Measurements from ENCODE around the gene BTBD10. TPM values are rescaled to one million over a fixed set of nuclear protein-coding genes. Genes with fewer than 3 reads are reported as not detected.

Gene BTBD10
- total and polyA plus RNA-seq, 2 experiments from 2014 or later = 20.2 to 30.1 TPM

- Histone ChIP-seq H3K79me2 (replicated peaks; ENCODE audit: insufficient read depth) (no peaks in the 10 kb centered on the region), H3K27me3 (ENCODE audit: insufficient read depth) (no peaks in the 10 kb centered on the region), H3K4me2 (no peak overlapping the region), H3K27ac (ENCODE audit: low read depth) (no peak overlapping the region), H2AFZ (no peak overlapping the region), H3F3A (replicated peaks; ENCODE audit: low read depth) (no peaks in the 10 kb centered on the region), H4K20me1 (replicated peaks; ENCODE audit: insufficient read depth) (no peaks in the 10 kb centered on the region), H3K4me1 (ENCODE audit: insufficient read depth) (no peaks in the 10 kb centered on the region), H3K9me2 (ENCODE audit: insufficient read depth) (no peaks in the 10 kb centered on the region), H3K36me3 (ENCODE audit: insufficient read depth) (no peaks in the 10 kb centered on the region), H3K4me3 (no peak overlapping the region)
- H3K27me3 Mint-ChIP-seq (ENCODE audit: insufficient read depth, low read depth, poor library complexity) = peaks cover 3% of the 10 kb centered on the region
- TF ChIP-seq POLR2AphosphoS5 (IDR thresholded peaks at IDR 0.05; ENCODE audit: low read depth) (no peak), CREB1 (CRISPR knock-in tag; IDR thresholded peaks at IDR 0.05; ENCODE audit: low read depth) (no peak), ZNF114 (CRISPR knock-in tag; IDR thresholded peaks at IDR 0.05) (no peak), NANOG (IDR thresholded peaks at IDR 0.05; ENCODE audit: borderline replicate concordance) (no peak), ETS1 (IDR thresholded peaks at IDR 0.05) (no peak), CTCF (conservative IDR thresholded peaks at IDR 0.05; ENCODE audit: low read depth in 2 of 2) (no peak), STAT1 (IDR thresholded peaks at IDR 0.05; ENCODE audit: unreplicated experiment) (no peak), EZH2 (IDR thresholded peaks at IDR 0.05; ENCODE audit: low read depth, unreplicated experiment) (no peak), ZNF331 (CRISPR knock-in tag; IDR thresholded peaks at IDR 0.05; ENCODE audit: low read depth) (no peak), REST (IDR thresholded peaks at IDR 0.05; ENCODE audit: unreplicated experiment) (no peak), JUNB (IDR thresholded peaks at IDR 0.05; ENCODE audit: unreplicated experiment) (no peak)
- no peak for ATAC-seq
- H3K9me3 Mint-ChIP-seq = no peaks in the 10 kb centered on the region
- no peak overlapping the region for H3K27ac Mint-ChIP-seq
- H3K36me3 Mint-ChIP-seq (ENCODE audit: low read depth) = no peaks in the 10 kb centered on the region
- H3K4me3 Mint-ChIP-seq = no peak overlapping the region
- peaks cover 7% of the 10 kb centered on the region; the same call in 2 of the 3 replicates for H3K4me1 Mint-ChIP-seq
- no peak for DNase-seq (ENCODE audit: low spot score)
Observed at GRCh38 chr11:13380731-13381130, 82.3 kb downstream of the BTBD10 start.
